K562 (cell line): Measurements from ENCODE around the gene EXOC4. TPM values are rescaled to one million over a fixed set of nuclear protein-coding genes. Genes with fewer than 3 reads are reported as not detected.

Experiments
- FOXJ3 ChIP-seq: sonication (generic); formaldehyde crosslinking; IDR thresholded peaks from 2 replicates; pipeline ENCODE4 v1.4.0; 2020; ENCODE audit warnings: mild to moderate bottlenecking, missing genetic modification reagents
- NBN ChIP-seq: fragments of 450-650 bp; IDR thresholded peaks from 2 replicates; pipeline ENCODE4 v1.6.1; 2016; ENCODE audit warnings: low read depth, mild to moderate bottlenecking
- TCFL5 ChIP-seq: fragments of 250-450 bp; sonication (Bioruptor Pico); conservative IDR thresholded peaks from 2 replicates; pipeline ENCODE4 v1.6.1; 2021; ENCODE audit warnings: mild to moderate bottlenecking, moderate library complexity, matching md5 sums
- polyA plus RNA-seq, 8 experiments: library from polyadenylated mRNA; depleted of rRNA in 4 of 8; stranded (reverse) in 5 of 8; unstranded in 3 of 8; fragments of >200 nt; fragmentation: Nextera tagmentation in 2 of 8; fragmentation: Illumina TruSeq in 1 of 8; extraction: Ambion mirVana in 2 of 8; extraction: Trizol in 1 of 8; gene quantifications; 2 replicates each; pipeline versions ENCODE4 v1.2.1 to v1.2.3, GENCODE V29; 2011 to 2014; ENCODE audit warnings: inconsistent platforms in 1 of 8, missing spikeins in 1 of 8
- total RNA-seq, 7 experiments: library from RNA; depleted of rRNA in 6 of 7; stranded (reverse); fragments of >200 nt in 6 of 7; fragmentation: Illumina TruSeq in 2 of 7; extraction: Trizol in 2 of 7; gene quantifications; 2 replicates each; pipeline versions ENCODE4 v1.2.1 to v1.2.3, GENCODE V29; 2011 to 2021; ENCODE audit warnings: low replicate concordance in 1 of 7
- TF ChIP-seq, protein P1 (sequence below), 2 experiments: fragments of 450-650 bp in 1 of 2; sonication (generic) in 1 of 2; formaldehyde crosslinking in 1 of 2; IDR thresholded peaks; 2 replicates each; pipeline versions ENCODE4 v1.7.1 to v1.9.0; 2016 to 2022; ENCODE audit warnings: inconsistent platforms in 1 of 2, mild to moderate bottlenecking in 1 of 2, missing genetic modification reagents in 1 of 2
- TF ChIP-seq, protein P2 (sequence below), 2 experiments: IDR thresholded peaks; 2 replicates each; pipeline ENCODE4 v1.6.1; 2012; ENCODE audit warnings: improper control_type of control experiment in 2 of 2, low read depth in 2 of 2, low read length in 2 of 2, borderline replicate concordance in 1 of 2

Gene EXOC4
- total and polyA plus RNA-seq, 9 of the 15 experiments (the other 6 are each of a cell fraction or from before 2014, with no cell fraction given): 18.5 to 73.1 (median 46.6) TPM

DNA sequence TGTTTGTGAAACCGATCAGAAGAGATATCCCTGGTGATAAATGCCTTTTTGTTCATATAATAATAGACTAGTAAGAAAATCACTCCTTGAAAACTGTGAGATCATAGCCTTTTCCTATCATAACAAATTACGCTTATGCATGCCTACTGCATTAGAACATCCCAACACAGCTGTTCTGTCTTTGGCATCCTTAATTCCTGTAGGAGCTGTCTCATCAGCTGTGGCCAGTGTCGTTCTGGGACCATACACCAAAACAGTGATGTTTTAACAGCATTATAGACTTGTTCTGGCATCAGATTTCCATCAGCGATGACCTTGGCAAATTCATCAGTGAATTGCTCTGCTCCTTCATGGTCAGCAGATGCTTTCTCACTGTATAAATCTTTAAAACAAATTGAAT is 450.7 kb downstream of the EXOC4 start (continued):
- TF ChIP-seq, protein P1, sequence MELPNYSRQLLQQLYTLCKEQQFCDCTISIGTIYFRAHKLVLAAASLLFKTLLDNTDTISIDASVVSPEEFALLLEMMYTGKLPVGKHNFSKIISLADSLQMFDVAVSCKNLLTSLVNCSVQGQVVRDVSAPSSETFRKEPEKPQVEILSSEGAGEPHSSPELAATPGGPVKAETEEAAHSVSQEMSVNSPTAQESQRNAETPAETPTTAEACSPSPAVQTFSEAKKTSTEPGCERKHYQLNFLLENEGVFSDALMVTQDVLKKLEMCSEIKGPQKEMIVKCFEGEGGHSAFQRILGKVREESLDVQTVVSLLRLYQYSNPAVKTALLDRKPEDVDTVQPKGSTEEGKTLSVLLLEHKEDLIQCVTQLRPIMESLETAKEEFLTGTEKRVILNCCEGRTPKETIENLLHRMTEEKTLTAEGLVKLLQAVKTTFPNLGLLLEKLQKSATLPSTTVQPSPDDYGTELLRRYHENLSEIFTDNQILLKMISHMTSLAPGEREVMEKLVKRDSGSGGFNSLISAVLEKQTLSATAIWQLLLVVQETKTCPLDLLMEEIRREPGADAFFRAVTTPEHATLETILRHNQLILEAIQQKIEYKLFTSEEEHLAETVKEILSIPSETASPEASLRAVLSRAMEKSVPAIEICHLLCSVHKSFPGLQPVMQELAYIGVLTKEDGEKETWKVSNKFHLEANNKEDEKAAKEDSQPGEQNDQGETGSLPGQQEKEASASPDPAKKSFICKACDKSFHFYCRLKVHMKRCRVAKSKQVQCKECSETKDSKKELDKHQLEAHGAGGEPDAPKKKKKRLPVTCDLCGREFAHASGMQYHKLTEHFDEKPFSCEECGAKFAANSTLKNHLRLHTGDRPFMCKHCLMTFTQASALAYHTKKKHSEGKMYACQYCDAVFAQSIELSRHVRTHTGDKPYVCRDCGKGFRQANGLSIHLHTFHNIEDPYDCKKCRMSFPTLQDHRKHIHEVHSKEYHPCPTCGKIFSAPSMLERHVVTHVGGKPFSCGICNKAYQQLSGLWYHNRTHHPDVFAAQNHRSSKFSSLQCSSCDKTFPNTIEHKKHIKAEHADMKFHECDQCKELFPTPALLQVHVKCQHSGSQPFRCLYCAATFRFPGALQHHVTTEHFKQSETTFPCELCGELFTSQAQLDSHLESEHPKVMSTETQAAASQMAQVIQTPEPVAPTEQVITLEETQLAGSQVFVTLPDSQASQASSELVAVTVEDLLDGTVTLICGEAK (IDR thresholded peaks at IDR 0.05): no peak
- TF ChIP-seq, protein P1 (CRISPR knock-in tag; IDR thresholded peaks at IDR 0.05): no peak
- TF ChIP-seq TCFL5 (CRISPR knock-in tag) (no peak), NBN (no peak), FOXJ3 (CRISPR knock-in tag) (no peak)
- TF ChIP-seq, protein P2, sequence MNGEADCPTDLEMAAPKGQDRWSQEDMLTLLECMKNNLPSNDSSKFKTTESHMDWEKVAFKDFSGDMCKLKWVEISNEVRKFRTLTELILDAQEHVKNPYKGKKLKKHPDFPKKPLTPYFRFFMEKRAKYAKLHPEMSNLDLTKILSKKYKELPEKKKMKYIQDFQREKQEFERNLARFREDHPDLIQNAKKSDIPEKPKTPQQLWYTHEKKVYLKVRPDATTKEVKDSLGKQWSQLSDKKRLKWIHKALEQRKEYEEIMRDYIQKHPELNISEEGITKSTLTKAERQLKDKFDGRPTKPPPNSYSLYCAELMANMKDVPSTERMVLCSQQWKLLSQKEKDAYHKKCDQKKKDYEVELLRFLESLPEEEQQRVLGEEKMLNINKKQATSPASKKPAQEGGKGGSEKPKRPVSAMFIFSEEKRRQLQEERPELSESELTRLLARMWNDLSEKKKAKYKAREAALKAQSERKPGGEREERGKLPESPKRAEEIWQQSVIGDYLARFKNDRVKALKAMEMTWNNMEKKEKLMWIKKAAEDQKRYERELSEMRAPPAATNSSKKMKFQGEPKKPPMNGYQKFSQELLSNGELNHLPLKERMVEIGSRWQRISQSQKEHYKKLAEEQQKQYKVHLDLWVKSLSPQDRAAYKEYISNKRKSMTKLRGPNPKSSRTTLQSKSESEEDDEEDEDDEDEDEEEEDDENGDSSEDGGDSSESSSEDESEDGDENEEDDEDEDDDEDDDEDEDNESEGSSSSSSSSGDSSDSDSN (IDR thresholded peaks at IDR 0.05; ENCODE audit: borderline replicate concordance in 1 of 2, low read depth in 2 of 2, low read length in 2 of 2): no peak
